Trophoblast cell (in vitro differentiated cells and primary cell): ENCODE results near the gene LENG8.

Experiments used
- DNase-seq, 2 donors: peaks; one replicate each; pipeline ENCODE4 v3.0.0-alpha.2; 2016
- H2AFZ ChIP-seq: 2 replicates; pipeline ENCODE4 v1.6.1; 2013; ENCODE audit warnings: low read length, moderate library complexity, mild to moderate bottlenecking; ENCODE audit not compliant: insufficient read depth, poor library complexity
- H2AK5ac ChIP-seq: 2 replicates; pipeline ENCODE4 v1.6.1; 2013; ENCODE audit warnings: mild to moderate bottlenecking, low read length
- H2BK120ac ChIP-seq: 2 replicates; pipeline ENCODE4 v1.6.1; 2013; ENCODE audit warnings: low read length, mild to moderate bottlenecking, moderate library complexity; ENCODE audit not compliant: insufficient read depth, poor library complexity
- H2BK12ac ChIP-seq: 2 replicates; pipeline ENCODE4 v1.6.1; 2013; ENCODE audit warnings: mild to moderate bottlenecking, low read length, moderate library complexity
- H2BK5ac ChIP-seq: 2 replicates; pipeline ENCODE4 v1.6.1; 2013; ENCODE audit warnings: low read length, low read depth, moderate library complexity, mild to moderate bottlenecking; ENCODE audit not compliant: poor library complexity
- H3K14ac ChIP-seq: 2 replicates; pipeline ENCODE4 v1.6.1; 2013; ENCODE audit warnings: mild to moderate bottlenecking, low read length
- H3K18ac ChIP-seq: 2 replicates; pipeline ENCODE4 v1.6.1; 2013; ENCODE audit warnings: mild to moderate bottlenecking, low read length
- H3K23ac ChIP-seq: 2 replicates; pipeline ENCODE4 v1.6.1; 2013; ENCODE audit warnings: low read length
- H3K27ac ChIP-seq: 2 replicates; pipeline ENCODE4 v1.5.1; 2013; ENCODE audit warnings: low read depth, mild to moderate bottlenecking, inconsistent platforms, low read length, moderate library complexity
- H3K27me3 ChIP-seq: 2 replicates; pipeline ENCODE4 v1.6.1; 2013; ENCODE audit warnings: inconsistent platforms, mild to moderate bottlenecking, low read length, moderate library complexity; ENCODE audit not compliant: insufficient read depth
- H3K36me3 ChIP-seq, 2 experiments: 1 replicate in 1 of 2; 2 replicates in 1 of 2; pipeline ENCODE4 v1.6.1; 2013; ENCODE audit warnings: low read length in 2 of 2, mild to moderate bottlenecking in 2 of 2, moderate library complexity in 1 of 2; ENCODE audit not compliant: insufficient read depth in 2 of 2, control insufficient read depth in 1 of 2
- H3K4ac ChIP-seq: 2 replicates; pipeline ENCODE4 v1.6.1; 2013; ENCODE audit warnings: low read depth, mild to moderate bottlenecking, low read length, moderate library complexity
- H3K4me1 ChIP-seq, 2 experiments: 1 replicate in 1 of 2; 2 replicates in 1 of 2; pipeline ENCODE4 v1.6.1; 2013; ENCODE audit warnings: low read length in 2 of 2, mild to moderate bottlenecking in 2 of 2, moderate library complexity in 1 of 2; ENCODE audit not compliant: insufficient read depth in 2 of 2, control insufficient read depth in 1 of 2
- H3K4me2 ChIP-seq: 2 replicates; pipeline ENCODE4 v1.6.1; 2013; ENCODE audit warnings: inconsistent platforms, mild to moderate bottlenecking, low read length, moderate library complexity
- H3K4me3 ChIP-seq: 2 replicates; pipeline ENCODE4 v1.5.1; 2013; ENCODE audit warnings: mild to moderate bottlenecking, low read depth, low read length, inconsistent platforms
- H3K79me1 ChIP-seq: one replicate; pipeline ENCODE4 v1.6.1; 2013; ENCODE audit warnings: low read length
- H3K79me2 ChIP-seq: 2 replicates; pipeline ENCODE4 v1.6.1; 2013; ENCODE audit warnings: low read length, mild to moderate bottlenecking; ENCODE audit not compliant: control insufficient read depth, insufficient read depth, poor library complexity
- H3K9ac ChIP-seq: 2 replicates; pipeline ENCODE4 v1.6.1; 2013; ENCODE audit warnings: mild to moderate bottlenecking, low read length
- H3K9me3 ChIP-seq: 2 replicates; pipeline ENCODE4 v1.6.1; 2013; ENCODE audit warnings: low read depth, mild to moderate bottlenecking, control low read depth, inconsistent platforms, low read length; ENCODE audit not compliant: insufficient read depth
- H4K12ac ChIP-seq: 2 replicates; pipeline ENCODE4 v1.6.1; 2013; ENCODE audit warnings: low read depth, mild to moderate bottlenecking, low read length, moderate library complexity
- H4K8ac ChIP-seq: 2 replicates; pipeline ENCODE4 v1.6.1; 2013; ENCODE audit warnings: low read depth, mild to moderate bottlenecking, low read length, moderate library complexity
- H4K91ac ChIP-seq: one replicate; pipeline ENCODE4 v1.6.1; 2013; ENCODE audit warnings: low read depth, mild to moderate bottlenecking, low read length, moderate library complexity
- WGBS: extraction: QIAGEN DNeasy Blood & Tissue Kit; methylation state at CpG from one replicate; pipeline ENCODE4 v1.1.7; 2013; ENCODE audit warnings: missing lambda C conversion rate; ENCODE audit not compliant: insufficient read length, insufficient coverage; ENCODE audit errors: extremely low coverage; 5-methylcytosine and 5-hydroxymethylcytosine counted together

LENG8 gene

DNA sequence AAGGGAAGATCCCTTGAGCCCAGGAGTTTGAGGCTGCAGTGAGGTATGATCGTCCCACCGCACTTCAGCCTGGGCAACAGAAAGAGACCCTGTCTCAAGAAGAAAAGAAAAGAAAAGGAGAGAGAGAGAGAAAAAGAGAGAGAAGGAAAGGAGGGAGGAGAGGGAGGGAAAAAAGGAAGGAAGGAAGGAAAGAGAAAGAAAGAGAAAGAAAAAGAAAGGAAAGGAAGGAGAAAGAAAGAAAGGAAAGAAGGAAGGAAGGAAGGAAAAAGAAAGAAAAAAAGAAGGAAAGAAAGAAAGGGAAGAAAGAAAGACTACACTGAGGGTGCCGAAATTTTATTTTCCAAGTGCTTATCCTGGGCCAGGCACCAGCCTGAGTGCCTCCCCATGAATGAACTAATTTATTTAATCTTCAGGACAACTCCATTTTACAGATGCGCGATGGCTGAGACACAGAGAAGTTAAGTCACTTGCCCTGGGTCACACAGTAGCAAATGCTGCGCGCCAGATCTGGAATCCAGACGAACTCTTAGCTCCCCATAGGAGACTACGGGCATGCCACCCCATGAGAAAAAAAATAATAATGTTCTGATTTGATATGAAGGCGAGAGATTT, 21.4 kb downstream of the LENG8 start:
- Histone ChIP-seq H3K23ac (no peak overlapping the region), H2AFZ (no peak overlapping the region), H4K12ac (no peak overlapping the region), H2AK5ac (no peak overlapping the region), H3K4me1 (peaks cover 12 to 19% of the 10 kb centered on the region in 2 experiments), H2BK12ac (no peak overlapping the region), H4K91ac (no peak overlapping the region), H3K27ac (no peak overlapping the region), H3K9ac (no peak overlapping the region), H4K8ac (no peak overlapping the region), H3K4ac (no peak overlapping the region), H3K79me2 (no peaks in the 10 kb centered on the region), H3K27me3 (peaks cover 12% of the 10 kb centered on the region), H2BK5ac (no peak overlapping the region), H3K9me3 (no peaks in the 10 kb centered on the region), H3K4me3 (no peak overlapping the region), H3K4me2 (no peak overlapping the region), H3K18ac (no peak overlapping the region), H3K14ac (no peak overlapping the region), H3K36me3 (no peaks in the 10 kb centered on the region), H2BK120ac (no peak overlapping the region), H3K79me1 (peaks cover 5% of the 10 kb centered on the region)
- WGBS = no CpG with 5 or more reads among the region's 10 CpGs
- DNase-seq = no peak

DNA sequence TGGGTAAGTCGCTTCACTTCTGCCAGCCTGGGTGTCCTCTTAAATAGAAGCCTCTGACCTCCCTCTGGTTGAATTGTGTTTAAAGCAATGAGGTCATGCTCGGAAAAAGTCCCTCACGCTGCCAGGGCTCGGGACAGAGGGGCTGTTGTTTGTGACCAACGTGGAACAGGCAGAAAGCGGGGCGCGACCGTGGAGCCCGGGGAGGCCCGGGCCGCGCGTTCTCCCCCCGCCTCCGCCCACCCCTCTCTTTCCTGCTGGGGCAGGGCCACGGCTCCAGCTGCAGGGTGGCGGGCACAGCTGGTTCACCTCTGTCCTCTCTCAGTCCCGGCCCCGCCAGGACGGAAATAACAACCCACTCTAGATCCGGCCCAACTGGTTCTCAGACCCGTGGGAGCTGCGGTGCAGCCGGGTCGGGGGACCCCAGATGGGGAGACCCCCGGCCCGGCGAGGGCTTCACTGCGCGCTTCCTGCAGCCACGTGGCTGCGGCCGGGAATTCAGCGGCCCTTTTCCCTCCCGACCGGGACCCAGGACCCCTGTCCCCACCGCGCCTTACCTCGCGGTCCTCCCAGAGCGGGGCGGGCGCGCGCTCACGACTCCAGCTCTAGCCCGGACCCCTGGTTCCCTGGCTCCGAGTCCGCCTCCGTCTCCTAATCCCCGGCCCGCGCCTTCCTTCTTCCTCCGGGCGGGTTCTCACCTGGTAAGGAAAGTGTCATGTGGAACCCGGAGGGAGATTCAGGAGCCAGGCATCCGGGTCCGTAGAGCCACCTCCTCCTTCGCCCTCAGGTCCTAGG, 22.2 kb downstream of the LENG8 start:
- Histone ChIP-seq H3K9me3 (no peaks in the 10 kb centered on the region), H3K4me2 (peak overlapping the region; percentile 71), H3K4me1 (peaks cover 12 to 19% of the 10 kb centered on the region in 2 experiments), H3K79me1 (peaks cover 5% of the 10 kb centered on the region), H3K4me3 (peak overlapping the region; percentile 55), H3K23ac (no peak overlapping the region), H2AFZ (no peak overlapping the region), H3K79me2 (no peaks in the 10 kb centered on the region), H2AK5ac (no peak overlapping the region), H3K4ac (no peak overlapping the region), H4K12ac (no peak overlapping the region), H2BK120ac (no peak overlapping the region), H3K36me3 (no peaks in the 10 kb centered on the region), H3K9ac (no peak overlapping the region), H4K8ac (peak overlapping the region; percentile 20), H2BK12ac (no peak overlapping the region), H3K14ac (no peak overlapping the region), H4K91ac (peak overlapping the region; percentile 10), H3K27ac (no peak overlapping the region), H2BK5ac (no peak overlapping the region), H3K18ac (no peak overlapping the region), H3K27me3 (peaks cover 12% of the 10 kb centered on the region)
- DNase-seq = peak; percentile 72 to 78
- WGBS = no CpG with 5 or more reads among the region's 60 CpGs

DNA sequence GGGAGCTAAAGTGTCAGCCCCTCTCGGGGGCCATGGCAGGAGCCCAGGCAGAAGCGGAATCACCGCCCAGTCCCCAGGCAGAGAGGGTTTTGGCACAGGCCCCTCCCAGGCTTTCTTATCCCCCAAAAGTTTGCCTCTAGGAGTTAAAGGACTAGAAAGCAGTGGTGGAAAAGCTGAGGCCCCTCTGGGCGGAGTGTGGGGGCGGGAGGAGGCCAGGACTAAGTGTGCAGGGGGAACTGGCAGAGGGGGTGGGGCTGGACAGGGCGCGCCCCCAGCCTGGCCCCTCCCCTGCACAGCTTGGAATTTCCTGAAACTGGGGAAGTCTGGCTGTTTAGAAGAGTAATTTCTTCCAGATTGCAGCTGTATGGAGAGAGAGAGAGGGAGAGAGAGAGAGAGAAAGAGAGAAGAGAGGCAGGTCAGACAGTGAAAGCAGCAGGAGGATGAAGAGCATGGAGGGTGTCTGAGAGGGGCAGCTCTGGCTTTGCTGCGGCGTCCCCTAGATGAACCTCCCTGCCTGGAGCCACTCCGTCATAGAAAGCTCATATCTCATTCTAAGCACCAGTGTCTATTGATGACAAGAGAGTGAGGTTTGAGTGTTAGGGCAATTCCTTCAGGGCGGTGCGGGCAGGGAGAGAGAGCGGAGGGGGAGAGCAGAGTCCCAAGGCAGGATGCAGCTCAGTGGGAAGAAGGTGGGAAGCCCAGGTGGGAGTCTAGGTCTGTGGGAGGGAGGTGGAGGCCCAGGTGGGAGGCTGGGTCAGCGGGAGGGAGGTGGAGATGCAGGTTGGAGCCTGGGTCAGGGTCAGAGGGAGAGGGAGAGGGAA, 24.3 kb downstream of the LENG8 start, which contains the start of gene CDC42EP5:
Gene CDC42EP5 (minus strand): TSS at position 226 of the 821 bp plus-strand sequence. CDS start 7,749 bp downstream, outside the sequence.
- Histone ChIP-seq H3K4me1 (peaks cover 12 to 19% of the 10 kb centered on the region in 2 experiments), H3K4me2 (peak within 1 kb of the TSS; percentile 63), H3K4me3 (no peak within 1 kb of the TSS), H4K8ac (peak within 1 kb of the TSS; percentile 59), H3K79me1 (peaks cover 5% of the 10 kb centered on the region), H3K36me3 (no peaks in the 10 kb centered on the region), H4K91ac (peak within 1 kb of the TSS; percentile 29), H3K27ac (peak within 1 kb of the TSS; percentile 11), H3K4ac (peak within 1 kb of the TSS; percentile 11), H2BK12ac (peak within 1 kb of the TSS; percentile 35), H2BK5ac (peak within 1 kb of the TSS; percentile 7), H2BK120ac (no peak within 1 kb of the TSS), H3K9ac (peak within 1 kb of the TSS; percentile 27), H3K27me3 (peaks cover 12% of the 10 kb centered on the region), H3K9me3 (no peaks in the 10 kb centered on the region), H2AFZ (peak within 1 kb of the TSS; percentile 38), H3K14ac (peak within 1 kb of the TSS; percentile 48), H3K23ac (no peak within 1 kb of the TSS), H4K12ac (peak within 1 kb of the TSS; percentile 22), H2AK5ac (peak within 1 kb of the TSS; percentile 11), H3K18ac (no peak within 1 kb of the TSS), H3K79me2 (no peaks in the 10 kb centered on the region)
- DNase-seq = peak; percentile 60 to 72
- no CpG with 5 or more reads among the region's 14 CpGs for WGBS

DNA sequence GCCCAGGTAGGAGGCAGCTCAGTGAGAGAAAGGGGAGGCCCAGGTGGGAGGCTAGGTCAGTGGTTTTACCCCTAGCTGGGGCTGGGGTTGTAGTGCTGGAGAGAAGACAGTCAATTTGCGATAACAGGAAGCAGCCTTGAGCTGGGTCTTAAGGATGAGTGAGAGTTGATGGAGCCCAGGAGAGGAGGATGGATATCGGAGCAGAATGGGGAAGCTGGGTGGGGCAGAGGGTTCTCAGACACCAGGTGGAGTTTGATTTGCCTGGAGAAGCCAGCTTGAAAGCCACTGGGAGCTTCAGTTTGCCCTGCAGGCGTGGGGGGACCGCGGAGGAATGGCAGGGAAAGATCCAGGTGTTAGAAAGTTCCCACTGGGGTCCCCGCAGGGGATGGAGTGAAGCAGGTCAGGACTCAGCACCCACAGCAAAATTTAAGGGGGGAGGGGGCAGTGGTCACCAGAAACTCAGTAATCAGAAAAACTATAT, 24.9 kb downstream of the LENG8 start:
- Histone ChIP-seq H3K4ac (no peak overlapping the region), H3K14ac (peak overlapping the region; percentile 48), H2BK120ac (no peak overlapping the region), H3K18ac (no peak overlapping the region), H3K36me3 (no peaks in the 10 kb centered on the region), H3K4me3 (no peak overlapping the region), H3K79me2 (no peaks in the 10 kb centered on the region), H4K12ac (no peak overlapping the region), H3K23ac (no peak overlapping the region), H2BK12ac (peak overlapping the region; percentile 35), H3K27me3 (peaks cover 12% of the 10 kb centered on the region), H3K4me1 (peaks cover 12 to 19% of the 10 kb centered on the region in 2 experiments), H4K91ac (peak overlapping the region; percentile 29), H3K9ac (no peak overlapping the region), H3K4me2 (no peak overlapping the region), H2AK5ac (peak overlapping the region; percentile 11), H3K27ac (peak overlapping the region; percentile 11), H3K9me3 (no peaks in the 10 kb centered on the region), H3K79me1 (peaks cover 5% of the 10 kb centered on the region), H2BK5ac (peak overlapping the region; percentile 7), H4K8ac (peak overlapping the region; percentile 59), H2AFZ (peak overlapping the region; percentile 38)
- no peak for DNase-seq
- WGBS = no CpG with 5 or more reads among the region's 6 CpGs
